ENCODE results near the gene DISC1. TPM values are rescaled to one million over a fixed set of nuclear protein-coding genes. Genes with fewer than 3 reads are reported as not detected.

The DISC1 gene
- polyA plus RNA-seq, 1 donor from 2014 or later, result 0.84 TPM

GRCh38 chr1:231938211-231938610 lies 311.6 kb downstream of the DISC1 start:
- TF ChIP-seq CTCF (IDR thresholded peaks at IDR 0.05; ENCODE audit: poor library complexity, severe bottlenecking), result no peak
- Histone ChIP-seq H2AFZ (ENCODE audit: low read depth, low read length) (no peak overlapping the region), H3K36me3 (ENCODE audit: insufficient read depth, low read length) (no peaks in the 10 kb centered on the region), H3K9ac (ENCODE audit: low read length) (no peak overlapping the region), H3K9me2 (ENCODE audit: insufficient read depth, low read length) (no peaks in the 10 kb centered on the region), H3K27ac (ENCODE audit: low read length) (no peak overlapping the region), H3F3A (ENCODE audit: insufficient read depth, low read length, poor library complexity, severe bottlenecking) (no peaks in the 10 kb centered on the region), H3K27me3 (ENCODE audit: insufficient read depth, low read depth, low read length) (no peaks in the 10 kb centered on the region), H4K20me1 (ENCODE audit: insufficient read depth) (no peaks in the 10 kb centered on the region), H3K4me2 (ENCODE audit: low read length) (no peak overlapping the region), H3K79me2 (replicated peaks; ENCODE audit: insufficient read depth, low read length) (no peaks in the 10 kb centered on the region), H3K4me3 (ENCODE audit: low read length) (no peak overlapping the region), H3K9me3 (ENCODE audit: low read length) (no peaks in the 10 kb centered on the region)

GRCh38 chr1:231938711-231939110 lies 312.1 kb downstream of the DISC1 start:
- Histone ChIP-seq H3K79me2 (replicated peaks; ENCODE audit: insufficient read depth, low read length) (no peaks in the 10 kb centered on the region), H3K27ac (ENCODE audit: low read length) (no peak overlapping the region), H2AFZ (ENCODE audit: low read depth, low read length) (no peak overlapping the region), H3K4me2 (ENCODE audit: low read length) (no peak overlapping the region), H4K20me1 (ENCODE audit: insufficient read depth) (no peaks in the 10 kb centered on the region), H3K9ac (ENCODE audit: low read length) (no peak overlapping the region), H3K4me3 (ENCODE audit: low read length) (no peak overlapping the region), H3K36me3 (ENCODE audit: insufficient read depth, low read length) (no peaks in the 10 kb centered on the region), H3F3A (ENCODE audit: insufficient read depth, low read length, poor library complexity, severe bottlenecking) (no peaks in the 10 kb centered on the region), H3K9me2 (ENCODE audit: insufficient read depth, low read length) (no peaks in the 10 kb centered on the region), H3K27me3 (ENCODE audit: insufficient read depth, low read depth, low read length) (no peaks in the 10 kb centered on the region), H3K9me3 (ENCODE audit: low read length) (no peaks in the 10 kb centered on the region)
- TF ChIP-seq CTCF (IDR thresholded peaks at IDR 0.05; ENCODE audit: poor library complexity, severe bottlenecking), result no peak
- no peak for TF ChIP-seq MXI1 (conservative IDR thresholded peaks at IDR 0.05; ENCODE audit: poor library complexity, severe bottlenecking)
- TF ChIP-seq REST (IDR thresholded peaks at IDR 0.05; ENCODE audit: borderline replicate concordance), result no peak
- TF ChIP-seq EZH2 (IDR thresholded peaks at IDR 0.05; ENCODE audit: borderline replicate concordance, insufficient read depth, low read length, poor library complexity, severe bottlenecking), result no peak
- no peak for TF ChIP-seq POLR2AphosphoS5 (IDR thresholded peaks at IDR 0.05)
- no peak for TF ChIP-seq TAF1 (IDR thresholded peaks at IDR 0.05; ENCODE audit: low read depth)
- TF ChIP-seq SMC3 (conservative IDR thresholded peaks at IDR 0.05; ENCODE audit: poor library complexity), result no peak

All from neural cell (in vitro differentiated cells).